BJ (cell line): ENCODE measurements around the gene PLA2G1B. TPM values are rescaled to one million over a fixed set of nuclear protein-coding genes. Genes with fewer than 3 reads are reported as not detected.

Experiments used
- CTCF ChIA-PET: fragments of 350-600 bp; formaldehyde crosslinking; extraction: SDS; loops from one replicate; lab custom pipeline; 2021; ENCODE audit warnings: antibody characterized with exemption, inconsistent platforms; lab: Yijun Ruan, JAX
- POLR2A ChIA-PET: fragments of 300-600 bp; sonication (Branson Sonifier 250); formaldehyde crosslinking; extraction: SDS; loops from one replicate; lab custom pipeline; 2021; ENCODE audit warnings: antibody characterized with exemption; lab: Charles Lee
- DNase-seq: peaks from one replicate; pipeline ENCODE4 v3.0.0-alpha.2; 2011; ENCODE audit warnings: low read depth
- H3K27me3 ChIP-seq: 2 replicates; pipeline ENCODE4 v1.6.0; 2011; ENCODE audit warnings: low read length; ENCODE audit not compliant: control insufficient read depth, insufficient read depth
- H3K36me3 ChIP-seq: 2 replicates; pipeline ENCODE4 v1.5.1; 2011; ENCODE audit warnings: low read length; ENCODE audit not compliant: control insufficient read depth, insufficient read depth
- H3K4me3 ChIP-seq: 2 replicates; pipeline ENCODE4 v1.5.1; 2011; ENCODE audit warnings: low read depth, mild to moderate bottlenecking, control low read depth, low read length
- CTCF ChIP-seq: IDR thresholded peaks from 2 replicates; pipeline ENCODE4 v1.5.1; 2011; ENCODE audit warnings: low read depth, mild to moderate bottlenecking, control low read depth, inconsistent platforms, low read length, moderate library complexity; ENCODE audit not compliant: insufficient read depth
- polyA plus RNA-seq: library from polyadenylated mRNA; depleted of rRNA; stranded (reverse); fragments of >200 nt; gene quantifications from 2 replicates; pipeline ENCODE4 v1.2.3, GENCODE V29; 2011

PLA2G1B gene
- polyA plus RNA-seq, 1 experiment, result not detected

- peaks cover 3% of the 10 kb centered on the region for H3K27me3 ChIP-seq
- peak overlapping the region; percentile 70 for H3K4me3 ChIP-seq
- ChIA-PET POLR2A (no interaction called here), CTCF (interaction anchor here (0.6 to 2.3 kb wide), 6 partner anchors 12 to 535 kb away, joined by 3 to 16 read pairs (median 4); partner anchors contain the start of gene SIRT4)
- no peak for TF ChIP-seq CTCF
- no peak for DNase-seq
- no peaks in the 10 kb centered on the region for H3K36me3 ChIP-seq
These were observed 10.8 kb downstream of the PLA2G1B start for GRCh38 chr12:120316798-120317223.

DNA sequence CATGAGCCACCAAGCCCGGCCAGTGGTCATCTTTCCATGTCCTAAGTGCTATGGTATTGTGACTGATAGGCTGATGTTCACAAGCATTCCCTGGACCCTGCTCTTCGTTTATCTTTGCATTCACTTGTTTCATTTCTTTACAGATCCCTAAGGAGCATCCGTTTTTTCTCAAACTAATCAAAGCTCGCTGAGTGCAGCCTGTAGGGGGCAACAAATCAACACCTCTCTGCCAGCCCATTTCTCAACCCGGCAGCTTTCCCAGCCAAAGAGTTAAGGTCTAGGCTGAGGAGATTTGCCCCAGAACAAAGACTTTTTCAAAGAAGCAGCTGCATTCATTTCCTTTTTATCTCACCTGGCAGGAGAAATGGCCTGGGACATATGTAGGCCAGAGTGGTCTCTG, 13.4 kb downstream of the PLA2G1B start:
- CTCF ChIA-PET, result interaction anchor here (0.6 to 3.1 kb wide), 3 partner anchors 11 to 41 kb away, joined by 3 to 19 read pairs (median 3); partner anchors contain the start of gene SIRT4
- H3K27me3 ChIP-seq, result peaks cover 3% of the 10 kb centered on the region; the same call in 1 of the 2 replicates
- H3K4me3 ChIP-seq, result no peak overlapping the region
- 0 out of 2 replicates have a peak, but pooled peaks have one; percentile 27 for TF ChIP-seq CTCF
- no peaks in the 10 kb centered on the region for H3K36me3 ChIP-seq
- POLR2A ChIA-PET, result no interaction called here
- no peak for DNase-seq

DNA sequence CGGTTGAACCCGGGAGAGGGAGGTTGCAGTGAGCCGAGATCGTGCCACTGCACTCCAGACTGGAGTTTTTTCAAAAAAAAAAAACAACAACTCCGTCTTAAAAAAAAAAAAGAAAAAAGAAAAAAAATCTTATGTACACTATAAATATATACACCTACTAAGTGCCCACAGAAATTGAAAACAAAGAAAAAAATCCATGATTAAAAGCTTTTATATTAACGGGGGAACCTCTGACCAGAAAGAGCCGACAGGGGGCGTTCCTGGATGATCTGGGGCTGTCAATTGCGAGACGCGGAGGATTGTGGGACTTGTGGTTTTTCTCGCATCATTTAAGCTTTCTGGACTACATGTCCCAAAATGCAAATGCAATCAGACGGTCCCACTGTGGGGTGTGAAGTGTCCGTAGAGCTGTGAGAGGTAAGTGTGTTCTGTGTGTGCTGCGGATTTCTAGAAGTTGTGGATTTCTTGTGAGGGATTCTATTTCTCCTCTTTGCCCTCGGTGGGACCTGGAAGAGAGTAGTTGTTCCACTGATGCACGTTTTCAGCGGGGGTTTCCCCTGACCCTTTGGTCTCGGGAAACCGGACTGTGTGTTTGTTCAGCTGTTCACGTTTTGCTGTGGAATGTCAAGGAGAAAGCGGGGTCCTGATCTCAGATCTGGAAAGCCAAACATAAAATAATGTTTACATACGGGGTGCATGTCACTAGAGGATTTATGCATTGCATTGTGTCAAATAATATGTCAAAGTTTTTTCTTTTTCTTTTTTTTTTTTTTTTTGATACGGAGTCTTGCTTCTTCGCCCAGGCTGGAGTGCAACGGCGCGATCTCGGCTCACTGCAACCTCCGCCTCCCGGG, 25.4 kb downstream of the PLA2G1B start, which contains the start of gene SIRT4:
TSS of gene SIRT4 (plus strand) at position 360 of the 854 bp plus-strand sequence. CDS start 1,241 bp downstream, outside the sequence.
- Histone ChIP-seq H3K4me3 (peak within 1 kb of the TSS; percentile 44), H3K27me3 (no peaks in the 10 kb centered on the region), H3K36me3 (no peaks in the 10 kb centered on the region)
- TF ChIP-seq CTCF, result peak; percentile 89
- peak; percentile 71 for DNase-seq
- CTCF ChIA-PET, result interaction anchor here (0.7 to 2.9 kb wide), 11 partner anchors 10 to 106 kb away, joined by 3 to 19 read pairs (median 6); partner anchors contain the start of genes RNU4-1 and RNU4-2
- POLR2A ChIA-PET, result interaction anchor here (1.1 to 2.4 kb wide), 2 partner anchors 10 to 101 kb away, joined by 6 to 37 read pairs; partner anchors contain the start of genes RNU4-1, RNU4-2 and RPLP0

DNA sequence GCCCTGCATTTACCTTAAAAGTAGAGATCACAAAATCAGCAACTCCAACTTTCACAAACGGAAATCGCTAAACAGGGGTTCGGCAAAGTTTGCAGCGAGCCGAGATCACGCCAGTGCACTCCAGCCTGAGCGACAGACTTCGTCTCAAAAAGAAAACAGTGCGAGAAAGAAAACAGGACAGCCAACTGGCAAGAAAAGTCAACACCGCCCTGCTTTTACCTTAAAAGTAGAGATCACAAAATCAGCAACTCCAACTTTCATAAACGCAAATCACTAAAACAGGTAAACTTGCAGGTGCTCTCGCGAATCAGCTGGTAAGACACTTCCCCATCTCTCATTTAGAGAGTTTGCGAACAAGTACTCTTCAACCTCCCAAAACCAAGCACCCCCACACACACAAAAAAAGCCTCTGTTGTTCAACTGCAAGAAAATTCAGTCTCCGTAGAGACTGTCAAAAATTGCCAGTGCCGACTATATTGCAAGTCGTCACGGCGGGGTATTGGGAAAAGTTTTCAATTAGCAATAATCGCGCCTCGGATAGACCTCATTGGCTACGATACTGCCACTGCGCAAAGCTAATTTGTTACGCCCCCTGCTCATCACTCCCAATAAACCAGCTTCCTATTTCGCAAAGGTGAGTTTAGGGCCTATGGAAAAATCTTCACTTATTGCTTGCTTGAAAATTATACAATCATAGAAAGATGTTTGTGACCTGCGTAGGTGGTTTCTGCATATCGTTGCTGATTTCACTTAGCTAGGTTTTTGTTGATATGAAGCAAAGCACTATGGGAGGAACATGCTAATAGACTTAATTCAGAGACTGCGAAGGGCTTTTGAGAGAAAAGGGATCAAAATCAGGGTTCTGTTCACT, 34.7 kb downstream of the PLA2G1B start, which contains the start of gene RNU4-1:
TSS of gene RNU4-1 (minus strand) at position 577 of the 871 bp plus-strand sequence.
- Histone ChIP-seq H3K4me3 (peak within 1 kb of the TSS; percentile 47), H3K36me3 (no peaks in the 10 kb centered on the region), H3K27me3 (no peaks in the 10 kb centered on the region)
- ChIA-PET CTCF (interaction anchor here (1.5 to 5.2 kb wide), 5 partner anchors 9 to 147 kb away, joined by 3 to 46 read pairs (median 4); partner anchors contain the start of genes PXN and SIRT4), POLR2A (interaction anchor here (0.6 to 2.7 kb wide), 7 partner anchors 10 to 97 kb away, joined by 4 to 37 read pairs (median 14); partner anchors contain the start of genes RPLP0 and SIRT4)
- peak; percentile 59 for DNase-seq
- no peak for TF ChIP-seq CTCF
